ENCODE results near the gene TAOK3. TPM values are rescaled to one million over a fixed set of nuclear protein-coding genes. Genes with fewer than 3 reads are reported as not detected.
"Not testable (repeated sequence)": the region's sequence is repeated elsewhere in the genome, so short reads cannot be mapped to it uniquely, and the experiment has no call there.

Gene TAOK3
- polyA plus RNA-seq, 1 donor, result 33.6 TPM

DNA sequence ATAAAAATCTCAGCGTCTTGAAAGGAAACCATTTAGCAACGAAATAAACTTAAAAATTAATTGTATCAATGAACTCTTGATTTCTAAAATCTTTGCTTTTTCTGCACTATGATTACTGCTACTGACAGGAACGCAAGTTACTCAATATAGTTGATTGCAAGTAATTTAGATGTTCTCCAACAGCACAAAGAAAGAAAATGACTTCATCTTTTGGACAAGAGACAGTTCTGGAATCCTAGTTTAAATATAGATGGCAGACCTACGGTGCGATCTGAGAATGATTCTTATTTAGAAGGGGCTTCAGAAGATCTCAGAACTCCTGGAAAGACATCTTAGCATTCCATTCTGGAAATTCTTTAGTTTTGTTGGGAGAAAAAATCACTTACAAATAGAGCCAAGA is 2.2 kb upstream of the TAOK3 start:
- DNase-seq, result no peak

DNA sequence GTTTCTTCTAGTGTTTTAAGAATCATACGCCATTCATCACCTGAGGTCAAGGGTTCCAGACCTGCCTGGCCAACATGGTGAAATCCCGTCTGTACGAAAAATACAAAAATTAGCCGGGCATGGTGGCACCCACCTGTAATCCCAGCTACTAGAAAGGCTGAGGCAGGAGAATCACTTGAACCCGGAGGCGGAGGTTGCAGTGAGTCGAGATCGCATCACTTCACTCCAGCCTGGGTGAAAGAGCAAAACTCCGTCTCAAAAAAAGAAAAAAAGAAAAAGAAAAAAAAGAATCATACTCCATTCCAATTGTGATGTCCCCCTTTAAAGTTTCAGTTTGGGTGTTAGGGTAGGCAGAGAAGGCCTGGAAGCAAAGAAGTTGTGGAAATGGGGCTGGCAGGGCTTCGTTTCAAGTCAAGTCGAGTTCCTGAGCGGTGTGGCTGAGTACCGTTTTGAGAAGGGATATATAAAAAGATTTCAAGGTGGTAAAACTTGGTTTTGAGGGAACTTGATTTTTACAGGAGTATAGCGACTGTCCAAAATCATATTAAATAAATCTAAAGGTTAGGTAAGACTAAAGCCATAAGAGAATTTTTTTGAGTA is 1.5 kb upstream of the TAOK3 start:
- no peak for DNase-seq

- no peak for DNase-seq
These were observed 909 bp upstream of the TAOK3 start for GRCh38 chr12:118373616-118374015.

DNA sequence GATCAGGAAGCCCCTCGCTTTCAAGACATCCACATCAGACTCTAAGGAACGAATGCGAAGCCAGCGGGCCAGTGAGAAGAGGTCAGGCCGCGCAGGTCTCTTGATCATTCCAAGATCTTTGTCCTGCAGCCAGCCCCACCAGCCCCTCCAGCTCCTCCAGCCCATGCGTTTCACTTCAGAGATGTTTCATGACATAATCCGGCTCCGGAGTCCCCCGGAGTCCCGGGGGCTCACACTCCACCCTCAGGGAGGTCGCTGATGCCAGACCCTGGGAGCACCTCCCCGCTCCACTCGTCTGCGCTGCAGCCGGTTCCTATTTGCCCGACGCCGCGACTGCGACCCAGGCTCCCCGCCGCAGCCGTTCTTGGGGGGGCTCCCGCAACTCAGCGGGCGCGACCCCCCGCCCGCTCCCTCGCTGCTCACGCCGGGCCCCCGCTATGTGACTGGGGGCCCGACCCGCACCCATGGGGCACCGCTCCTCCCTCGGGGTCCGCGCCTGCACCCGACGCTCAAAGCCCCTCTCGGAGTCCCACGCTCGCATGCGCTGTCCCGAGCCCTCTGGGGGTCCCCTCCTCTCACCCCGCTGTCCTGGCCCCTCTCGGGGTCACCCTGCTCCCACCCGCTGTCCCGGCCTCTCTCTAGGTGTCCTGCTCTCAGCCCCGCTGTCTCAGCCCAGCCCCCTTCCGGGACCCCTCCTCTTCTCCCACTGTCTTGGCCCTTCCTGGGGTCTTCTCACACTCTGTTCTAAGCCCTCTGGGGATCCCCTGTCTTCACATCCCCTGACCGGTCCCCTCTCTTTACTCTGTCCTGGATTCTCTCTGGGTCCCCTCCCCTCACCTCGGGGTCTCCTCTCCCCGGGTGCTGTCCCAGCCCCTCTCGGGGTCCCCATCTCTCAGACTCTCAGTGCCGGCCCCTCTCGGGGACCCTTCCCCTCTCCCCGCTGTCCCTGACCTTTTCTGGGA is 1.1 kb downstream of the TAOK3 start:
- DNase-seq, result no peak

- DNase-seq, result no peak
These were observed 2.1 kb downstream of the TAOK3 start for GRCh38 chr12:118370601-118371000.

DNA sequence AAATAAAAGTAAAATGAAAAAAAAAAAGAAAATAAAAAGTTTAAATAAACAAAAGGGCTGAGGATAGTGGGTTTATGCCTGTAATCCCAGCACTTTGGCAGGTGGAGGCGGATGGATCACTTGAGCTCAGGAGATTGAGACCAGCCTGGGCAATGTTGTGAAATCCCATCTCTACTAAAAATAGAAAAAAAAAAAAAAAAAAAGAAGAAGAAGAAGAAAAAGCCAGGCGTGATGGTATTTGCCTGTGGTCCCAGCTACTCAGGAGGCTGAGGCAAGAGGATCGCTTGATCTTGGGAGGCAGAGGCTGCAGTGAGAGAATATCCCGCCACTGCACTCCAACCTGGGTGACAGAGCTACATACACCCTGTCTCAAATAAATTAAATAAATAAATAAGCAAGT is 3.9 kb downstream of the TAOK3 start:
- no peak for DNase-seq

GRCh38 chr12:118361889-118362288 is 10.8 kb downstream of the TAOK3 start:
- no peak for DNase-seq

DNA sequence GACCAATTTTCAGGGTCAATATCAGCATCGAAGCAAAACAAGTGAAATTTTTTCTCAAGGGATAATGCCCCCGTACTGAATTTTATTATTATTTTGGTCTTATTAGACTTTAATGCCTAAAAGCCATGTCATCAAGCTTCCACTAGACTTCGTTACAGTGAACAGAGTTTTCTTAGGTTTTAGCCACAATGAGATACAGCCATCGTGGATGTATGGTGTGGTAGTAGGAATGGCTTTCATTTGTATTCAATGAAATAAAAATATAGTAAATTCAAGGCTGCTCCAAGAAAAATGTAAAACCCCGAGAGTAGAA is 11.7 kb downstream of the TAOK3 start:
- no peak for DNase-seq

DNA sequence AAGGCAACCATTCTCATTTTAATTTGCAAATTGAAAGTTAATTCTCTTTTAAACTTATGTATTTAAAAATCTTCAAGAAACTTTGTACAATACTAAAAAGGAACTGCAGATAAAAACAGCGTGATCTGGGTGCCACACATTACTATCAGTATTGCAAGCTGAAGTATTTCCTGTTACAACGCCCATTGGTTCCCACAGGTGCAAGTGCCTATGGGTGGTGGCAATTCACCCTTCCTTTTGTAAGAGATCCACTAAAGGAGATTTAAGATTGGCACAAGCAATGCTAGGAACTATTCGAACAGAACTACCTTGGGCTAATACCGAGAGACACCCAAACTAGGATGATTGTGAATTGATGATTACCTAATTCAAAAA is 13.2 kb downstream of the TAOK3 start:
- DNase-seq, result no peak

DNA sequence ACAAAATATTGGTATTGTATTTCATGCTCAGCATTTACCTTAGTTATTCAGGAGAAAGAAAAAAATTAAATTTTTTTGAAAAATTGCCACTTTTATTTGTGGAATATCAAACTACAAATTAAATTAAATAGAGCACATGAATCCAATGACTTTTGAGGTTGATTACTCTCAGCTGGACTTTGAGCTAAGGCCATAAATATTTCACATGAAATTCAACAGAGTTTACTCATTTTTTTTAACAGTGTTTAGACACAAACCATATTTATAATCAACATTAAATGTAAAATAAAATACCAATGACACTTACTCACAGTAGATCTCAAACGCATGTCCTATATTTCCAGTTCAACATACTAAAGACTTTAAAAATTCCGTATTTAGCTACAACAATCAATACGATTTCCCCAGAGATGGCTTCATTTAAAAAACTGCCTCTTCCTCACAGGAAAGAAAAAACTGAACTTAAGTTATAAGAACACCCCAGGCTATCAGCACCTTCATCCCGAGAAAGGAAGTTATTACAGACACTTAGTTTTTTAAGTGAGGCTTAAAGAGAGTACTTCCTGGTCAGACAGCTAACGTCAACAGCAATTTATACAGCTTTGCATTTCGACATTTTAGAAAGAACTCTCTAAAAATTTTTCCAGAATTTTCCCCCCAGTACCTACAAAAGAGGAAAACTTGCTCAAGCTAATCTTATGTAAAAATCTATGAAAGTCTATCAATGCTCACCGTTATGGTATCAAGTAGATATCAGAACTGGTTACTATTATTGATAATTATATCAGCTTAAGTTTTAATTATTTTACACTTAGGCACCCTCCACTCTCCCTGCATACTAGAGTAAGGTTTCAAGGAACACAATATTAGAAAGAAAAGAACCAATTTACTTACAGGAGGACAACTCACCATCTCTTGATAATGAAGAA is 13.8 kb downstream of the TAOK3 start:
- DNase-seq, result no peak

GRCh38 chr12:118358008-118358359 is 14.7 kb downstream of the TAOK3 start:
- no peak for DNase-seq

DNA sequence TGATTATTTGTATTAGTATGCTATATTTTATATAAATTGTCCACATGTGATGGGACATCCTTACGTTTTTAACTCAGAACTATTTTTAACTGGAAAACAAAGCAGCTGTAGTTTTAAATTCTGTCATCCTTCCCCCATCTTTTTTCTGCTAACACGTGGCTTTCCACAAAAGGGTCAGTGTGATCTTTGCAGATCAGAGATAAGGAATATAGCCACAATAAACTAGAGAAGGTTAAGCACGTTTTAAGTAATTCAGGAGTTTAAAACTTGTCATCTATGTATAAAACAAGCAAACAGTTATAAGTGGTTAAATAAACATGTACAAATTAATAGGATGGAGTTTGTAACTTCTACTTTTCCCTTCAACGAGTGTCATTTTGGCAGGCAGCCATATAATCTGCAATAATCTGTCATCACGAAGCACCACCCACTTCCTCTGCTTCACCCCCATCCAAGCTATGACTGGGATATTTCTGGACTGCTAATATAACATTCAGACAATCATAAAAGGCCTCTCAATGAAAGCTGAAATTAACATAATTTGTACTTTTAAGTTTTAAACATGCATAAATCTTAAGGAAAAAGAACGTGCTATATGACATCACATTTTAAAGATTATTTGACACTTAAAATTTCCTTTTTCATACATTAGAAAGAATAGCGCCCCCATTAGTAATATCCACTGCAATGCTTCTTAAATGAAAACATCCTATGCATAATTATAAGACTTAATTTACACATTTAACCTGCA is 15.3 kb downstream of the TAOK3 start:
- DNase-seq, result no peak

GRCh38 chr12:118356809-118357256 is 15.9 kb downstream of the TAOK3 start:
- no peak for DNase-seq

DNA sequence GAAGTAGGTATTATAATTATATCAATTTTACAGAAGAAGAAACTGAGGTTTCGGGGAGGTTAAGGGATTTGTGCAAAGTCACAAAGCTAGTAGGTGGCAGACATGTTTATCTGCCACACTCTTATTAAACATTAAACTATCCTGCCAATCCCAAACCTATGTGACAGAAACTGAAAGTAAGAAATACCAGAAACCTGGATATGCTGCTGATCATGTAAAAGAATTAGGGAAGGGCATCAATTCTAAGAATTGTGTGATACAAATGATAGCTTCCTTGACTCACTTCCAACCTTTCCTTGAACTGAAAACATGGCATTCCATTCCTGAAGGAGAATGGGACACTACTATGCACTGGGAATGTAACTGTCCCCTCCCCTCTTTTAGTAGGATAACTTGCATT is 16.9 kb downstream of the TAOK3 start:
- DNase-seq, result no peak

GRCh38 chr12:118354903-118355302 is 17.8 kb downstream of the TAOK3 start:
- DNase-seq, result no peak

DNA sequence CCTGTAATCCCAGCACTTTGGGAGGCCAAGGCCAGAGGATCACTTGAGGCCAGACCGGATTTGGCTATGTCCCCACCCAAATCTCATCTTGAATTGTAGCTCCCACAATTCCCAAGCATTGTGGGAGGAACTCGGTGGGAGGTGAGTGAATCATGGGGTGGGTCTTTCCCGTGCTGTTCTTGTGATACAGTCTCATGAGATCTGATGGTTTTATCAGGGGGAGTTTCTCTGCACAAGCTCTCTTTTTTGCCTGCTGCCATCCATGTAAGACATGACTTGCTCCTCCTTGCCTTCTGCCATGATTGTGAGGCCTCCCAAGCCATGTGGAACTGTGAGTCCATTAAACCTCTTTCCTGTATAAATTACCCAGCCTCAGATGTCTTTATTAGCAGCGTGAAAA is 18.2 kb downstream of the TAOK3 start:
- not testable (repeated sequence) for DNase-seq

- DNase-seq, result no peak
These were observed 19.0 kb downstream of the TAOK3 start for GRCh38 chr12:118353721-118354120.

- no peak for DNase-seq
These were observed 21.7 kb downstream of the TAOK3 start for GRCh38 chr12:118350908-118351559.

DNA sequence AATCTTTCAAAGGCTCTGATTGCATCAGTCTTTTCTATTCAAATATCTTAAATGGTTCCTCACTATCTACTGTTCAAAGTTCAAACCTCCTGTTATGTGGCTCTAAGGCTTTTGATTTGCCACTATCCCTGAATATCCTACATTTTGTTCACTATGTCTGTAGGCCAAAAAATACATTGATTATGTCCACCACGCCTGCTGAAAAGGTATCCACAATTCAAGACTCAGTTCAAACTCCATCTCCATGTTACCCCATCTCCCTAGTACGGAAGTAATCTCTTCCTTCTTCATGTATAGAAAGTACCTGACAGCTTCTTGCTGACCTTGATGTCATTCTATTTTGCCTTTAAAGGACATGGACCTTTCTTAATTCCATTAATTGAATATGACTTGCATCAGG is 24.8 kb downstream of the TAOK3 start:
- DNase-seq, result no peak

DNA sequence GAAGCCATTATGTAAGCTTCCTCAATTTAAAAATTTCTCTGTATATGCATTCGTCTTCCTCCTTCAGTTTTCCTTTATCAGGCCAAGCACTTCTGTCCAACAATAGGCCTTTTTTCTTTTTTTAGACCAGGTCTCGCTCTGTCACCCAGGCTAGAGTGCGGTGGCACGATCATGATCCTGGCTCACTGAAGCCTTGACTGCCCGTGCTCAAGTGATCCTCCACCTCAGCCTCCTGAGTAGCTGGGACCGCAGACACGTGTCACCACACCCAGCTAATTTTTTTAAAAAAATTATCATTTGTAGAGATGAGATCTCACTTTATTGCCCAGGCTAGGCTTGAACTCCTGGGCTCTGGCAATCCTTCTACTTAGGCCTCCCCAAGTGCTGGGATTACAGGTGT is 25.8 kb downstream of the TAOK3 start:
- DNase-seq, result no peak

GRCh38 chr12:118345355-118345754 is 27.4 kb downstream of the TAOK3 start:
- no peak for DNase-seq

GRCh38 chr12:118344829-118345228 is 27.9 kb downstream of the TAOK3 start:
- DNase-seq, result no peak

All from left kidney (tissue), 2 donors.